ENCODE measurements around the gene CNTNAP2. TPM values are rescaled to one million over a fixed set of nuclear protein-coding genes. Genes with fewer than 3 reads are reported as not detected.
"Not testable (repeated sequence)": the region's sequence is repeated elsewhere in the genome, so short reads cannot be mapped to it uniquely, and the experiment has no call there.

Gene CNTNAP2
- polyA plus RNA-seq, 10 donors = 5.6 to 19.6 (median 11.4) TPM

DNA sequence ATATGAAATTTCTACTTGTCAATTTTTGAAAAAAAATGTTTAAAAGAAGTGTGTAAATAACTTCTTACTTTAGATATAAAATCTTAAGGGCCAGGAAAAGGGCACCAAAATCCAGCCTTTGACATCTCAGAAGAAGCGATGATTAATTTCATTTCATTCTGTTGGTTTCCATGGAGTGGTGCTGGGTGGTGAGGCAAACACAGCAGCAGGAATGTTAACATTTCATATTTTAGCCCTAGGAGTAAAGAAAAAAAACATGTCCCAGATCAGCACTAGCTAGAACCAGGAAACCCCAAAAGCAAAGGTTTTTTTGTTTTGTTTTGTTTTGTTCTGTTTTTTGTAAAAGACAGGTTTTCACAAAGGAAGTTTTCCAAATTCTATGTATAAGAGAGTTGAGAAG, 2175.2 kb downstream of the CNTNAP2 start:
- no peak for DNase-seq

DNA sequence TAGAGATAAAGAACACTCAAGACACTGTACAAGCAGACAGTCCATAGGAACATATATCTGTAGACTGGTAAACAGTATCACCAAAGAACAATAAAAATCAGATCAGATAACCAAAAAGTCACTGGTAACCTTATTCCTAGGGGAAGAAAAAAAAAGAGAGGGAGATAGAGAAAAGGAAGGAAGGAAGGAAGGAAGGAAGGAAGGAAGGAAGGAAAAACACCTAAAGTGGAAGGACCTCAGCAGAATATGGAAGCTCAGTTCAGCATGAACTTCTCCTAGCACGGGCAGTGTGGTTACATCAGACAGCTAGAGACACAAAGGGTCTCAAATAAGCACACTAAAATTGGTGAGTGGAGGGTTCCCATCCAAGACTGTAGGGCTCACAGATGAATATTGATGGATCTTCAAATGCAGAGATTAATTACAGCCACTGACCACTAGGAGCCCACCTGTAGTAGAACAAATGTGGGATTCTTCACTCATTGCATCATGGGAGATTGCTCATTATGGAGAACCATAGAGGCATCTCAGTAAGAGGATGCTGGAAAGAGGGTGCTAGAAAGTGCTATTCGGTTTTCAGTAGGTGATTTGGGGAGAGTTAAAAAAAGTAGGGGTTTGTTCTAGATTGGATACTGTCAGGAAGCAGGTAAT, 2180.5 kb downstream of the CNTNAP2 start:
- no peak for DNase-seq

DNA sequence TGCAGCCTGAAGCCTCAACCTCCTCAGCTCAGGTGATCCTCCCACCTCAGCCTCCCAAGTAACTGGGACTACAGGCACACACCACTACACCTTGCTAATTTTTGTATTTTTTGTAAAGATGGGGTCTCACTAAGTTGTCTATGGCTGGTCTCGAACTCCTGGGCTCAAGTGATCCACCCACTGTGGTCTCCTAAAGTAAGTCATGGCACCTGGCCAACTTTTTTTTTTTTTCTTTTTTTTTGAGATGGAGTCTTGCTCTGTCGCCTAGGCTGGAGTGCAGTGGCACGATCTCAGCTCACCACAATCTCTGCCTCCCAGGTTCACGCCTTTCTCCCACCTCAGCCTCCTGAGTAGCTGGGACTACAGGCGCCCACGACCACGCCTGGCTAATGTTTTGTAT, 2182.2 kb downstream of the CNTNAP2 start:
- DNase-seq = not testable (repeated sequence)

DNA sequence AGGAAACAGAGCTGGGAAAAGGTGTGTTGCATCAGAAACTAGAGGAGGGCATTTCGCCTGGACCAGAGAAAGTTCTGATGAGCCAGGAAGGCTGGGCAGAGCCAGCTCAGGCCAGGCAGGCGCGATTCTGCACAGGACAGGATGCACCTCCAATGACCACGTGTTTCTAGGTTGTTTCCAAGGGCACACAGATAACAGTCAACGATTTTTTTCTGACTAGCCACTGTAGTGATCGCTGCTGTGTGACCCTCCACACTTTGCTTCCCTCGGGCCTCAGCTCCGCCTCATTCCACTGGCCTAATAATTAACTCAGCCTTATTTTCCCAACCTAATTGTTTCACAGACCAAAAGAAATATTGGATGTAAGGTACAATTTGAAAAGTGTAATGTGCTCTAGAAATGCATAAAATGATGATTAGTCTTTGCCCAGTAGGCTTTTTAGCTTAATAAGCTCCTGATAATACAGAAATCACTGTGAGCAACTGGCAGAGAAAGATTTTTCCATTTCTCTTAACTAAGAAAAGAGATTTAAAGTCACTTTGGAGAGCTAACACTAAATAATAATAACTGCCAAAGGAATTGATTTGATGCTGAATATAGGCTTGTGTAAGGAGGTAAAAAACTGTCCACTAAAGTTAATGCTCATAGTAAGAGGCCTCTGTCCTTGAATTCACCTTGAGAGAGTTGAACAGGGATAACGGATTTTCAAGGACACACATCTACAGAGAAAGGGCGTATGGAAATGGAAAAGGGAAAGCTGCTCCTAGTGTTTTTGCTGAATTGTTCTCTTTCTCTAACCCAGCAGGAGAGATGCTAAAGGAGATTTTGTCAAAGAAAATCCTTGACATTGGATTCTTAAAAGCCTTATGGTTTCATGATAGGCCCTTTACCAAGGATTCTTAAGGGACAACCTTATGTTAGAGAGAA, 2183.0 kb downstream of the CNTNAP2 start:
- no peak for DNase-seq

DNA sequence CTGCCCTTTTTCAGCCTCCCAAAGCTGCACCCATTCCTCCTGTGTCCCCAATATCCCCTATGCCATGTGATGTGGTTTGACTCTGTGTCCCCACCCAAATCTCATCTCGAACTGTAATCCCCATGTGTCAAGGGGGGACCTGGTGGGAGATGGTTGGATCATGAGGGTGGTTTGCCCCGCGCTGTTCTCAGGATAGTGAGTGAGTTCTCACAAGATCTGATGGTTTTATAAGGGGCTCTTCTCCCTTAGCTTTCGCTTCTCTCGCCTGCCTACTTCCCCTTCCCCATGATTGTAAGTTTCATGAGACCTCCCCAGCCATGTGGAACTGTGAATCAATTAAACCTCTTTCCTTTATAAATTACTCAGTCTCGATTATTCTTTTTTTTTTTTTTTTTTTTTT, 2185.8 kb downstream of the CNTNAP2 start:
- DNase-seq = not testable (repeated sequence)

DNA sequence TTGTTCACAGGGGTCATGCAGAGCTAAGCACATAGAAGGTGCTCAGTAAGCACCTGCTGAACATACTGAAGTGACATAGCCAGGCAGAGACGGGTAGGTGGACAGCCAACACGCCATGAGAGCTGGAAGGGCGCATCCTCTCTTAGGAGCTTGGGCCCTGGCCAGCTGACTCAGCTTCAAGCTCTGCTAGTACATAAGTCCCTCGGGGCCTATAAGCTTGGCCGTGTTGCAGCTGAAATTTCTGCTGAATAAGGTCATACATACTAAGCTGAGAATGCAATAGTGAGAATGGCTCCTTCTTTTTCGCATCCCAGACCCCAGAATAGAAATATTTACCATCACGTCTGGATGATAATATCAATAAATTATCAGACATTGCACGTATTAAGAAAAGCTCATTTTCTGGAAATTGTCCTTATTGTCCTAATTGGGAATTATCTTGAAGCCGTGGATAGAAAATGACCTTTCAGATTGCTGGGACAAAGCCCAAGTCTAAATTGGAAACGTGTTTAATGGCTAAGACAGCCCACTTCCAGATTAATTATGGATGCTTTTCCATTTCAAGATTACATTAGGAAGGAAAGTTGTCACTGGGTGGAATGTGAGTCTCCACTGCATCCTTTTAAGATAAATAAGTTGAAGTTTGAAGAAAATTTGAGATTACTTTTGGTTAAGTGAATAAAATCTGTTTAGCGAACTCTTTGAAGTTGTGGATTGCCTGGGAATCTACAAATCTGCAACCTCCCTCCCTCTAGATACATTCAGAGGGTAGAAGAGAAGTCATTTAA, 2186.9 kb downstream of the CNTNAP2 start:
- DNase-seq = peak; percentile 90 to 96 (median 91)

DNA sequence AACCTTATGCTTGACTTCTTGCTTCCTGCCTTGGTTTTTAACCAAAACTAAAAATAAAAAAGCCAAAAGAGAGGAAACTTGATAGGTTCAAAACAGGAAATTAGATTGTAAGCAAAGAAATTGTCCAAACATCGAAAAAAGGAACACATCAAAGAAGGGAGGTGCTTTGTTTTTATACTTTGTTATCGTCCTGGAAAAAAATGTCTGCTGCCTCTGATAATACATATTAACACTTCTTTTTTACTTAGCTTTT, 2187.4 kb downstream of the CNTNAP2 start:
- DNase-seq = no peak

DNA sequence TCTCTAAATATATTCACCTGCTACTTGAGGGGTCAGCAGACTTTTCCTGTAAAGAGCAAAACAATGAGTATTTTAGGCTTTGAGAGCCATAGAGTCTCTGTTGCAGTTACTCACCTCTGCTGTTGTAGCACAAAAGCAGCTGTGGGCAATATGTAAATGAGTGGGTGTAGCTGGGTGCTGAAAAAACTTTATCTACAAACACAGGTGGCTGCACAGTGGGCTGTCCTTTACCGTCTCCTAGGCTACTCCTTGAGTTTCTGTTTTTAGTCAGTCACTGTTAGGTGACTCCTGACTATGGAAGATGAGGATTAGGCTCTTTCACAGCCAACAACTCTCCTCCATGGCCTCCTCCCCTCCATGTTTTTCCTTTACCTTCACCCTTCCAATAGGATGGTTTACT, 2187.9 kb downstream of the CNTNAP2 start:
- no peak for DNase-seq

DNA sequence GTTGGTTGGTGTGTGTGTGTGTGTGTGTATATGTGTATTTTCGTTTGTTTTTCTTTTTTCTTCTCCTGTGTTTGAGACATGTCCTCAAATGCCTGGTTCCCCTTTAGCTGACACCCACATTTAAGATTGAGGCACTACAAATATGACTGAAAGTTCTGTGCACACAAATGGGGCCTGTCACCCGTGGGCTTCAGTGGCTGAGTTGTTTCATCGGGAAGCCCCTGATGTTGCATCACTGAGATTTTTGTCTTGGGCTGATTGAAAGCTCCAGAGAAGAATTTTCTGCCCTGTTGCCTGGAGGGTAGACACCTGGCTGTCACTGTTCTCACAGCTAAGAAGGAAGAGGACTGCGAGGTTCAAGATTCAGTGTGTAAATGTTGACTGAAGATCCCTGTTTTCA, 2190.2 kb downstream of the CNTNAP2 start:
- no peak for DNase-seq

DNA sequence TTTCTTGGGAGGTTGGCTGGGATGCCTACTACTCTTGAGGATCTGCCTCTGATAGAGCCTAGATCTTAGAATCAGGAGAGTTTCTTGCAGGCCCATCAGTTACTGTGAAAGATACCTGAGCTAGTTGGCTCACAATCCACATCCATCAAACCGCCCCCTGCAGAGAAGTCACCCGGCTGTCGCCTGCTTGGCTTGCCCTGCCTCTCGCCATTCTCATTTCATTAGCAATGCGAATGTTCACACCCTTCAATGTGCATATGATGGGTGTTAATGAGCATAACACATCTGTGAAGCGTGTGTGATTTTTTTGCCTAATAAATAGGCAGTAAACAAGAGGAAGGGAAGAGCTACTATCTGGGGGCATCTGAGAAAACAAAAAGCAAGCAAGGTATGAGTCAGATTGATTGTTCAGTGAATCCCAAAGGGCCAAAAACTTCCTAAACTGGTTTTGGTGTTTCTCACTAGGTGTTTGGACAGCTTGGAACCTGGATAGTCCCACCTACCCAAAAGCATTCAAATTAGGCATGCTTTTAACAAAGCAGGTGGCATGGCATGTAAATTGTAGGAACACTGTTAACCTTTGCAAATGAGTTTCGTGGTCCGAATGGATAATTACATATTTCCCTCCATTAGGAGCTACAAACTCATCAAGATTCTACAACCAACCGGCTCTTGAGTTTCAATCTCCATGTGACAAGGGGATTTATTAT, 2201.7 kb downstream of the CNTNAP2 start:
- no peak for DNase-seq

DNA sequence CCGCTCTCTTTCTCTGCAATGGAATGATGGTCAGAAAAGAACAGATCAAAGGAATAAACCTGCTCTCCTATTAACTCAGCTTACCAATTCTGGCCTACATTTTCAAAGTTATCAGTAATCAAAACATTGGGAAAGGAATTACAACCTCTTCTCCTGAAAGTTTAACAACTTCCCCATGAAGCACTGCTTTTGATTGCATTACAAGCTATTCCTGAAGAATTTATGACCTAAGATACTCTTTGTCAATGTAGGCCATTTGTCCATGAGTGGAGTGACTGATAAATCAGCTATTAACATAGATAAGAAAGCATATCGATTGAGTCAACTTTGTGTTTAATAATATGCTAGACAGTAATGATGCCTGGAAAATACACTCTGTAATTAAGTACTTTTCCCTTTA, 2202.2 kb downstream of the CNTNAP2 start:
- DNase-seq = no peak

DNA sequence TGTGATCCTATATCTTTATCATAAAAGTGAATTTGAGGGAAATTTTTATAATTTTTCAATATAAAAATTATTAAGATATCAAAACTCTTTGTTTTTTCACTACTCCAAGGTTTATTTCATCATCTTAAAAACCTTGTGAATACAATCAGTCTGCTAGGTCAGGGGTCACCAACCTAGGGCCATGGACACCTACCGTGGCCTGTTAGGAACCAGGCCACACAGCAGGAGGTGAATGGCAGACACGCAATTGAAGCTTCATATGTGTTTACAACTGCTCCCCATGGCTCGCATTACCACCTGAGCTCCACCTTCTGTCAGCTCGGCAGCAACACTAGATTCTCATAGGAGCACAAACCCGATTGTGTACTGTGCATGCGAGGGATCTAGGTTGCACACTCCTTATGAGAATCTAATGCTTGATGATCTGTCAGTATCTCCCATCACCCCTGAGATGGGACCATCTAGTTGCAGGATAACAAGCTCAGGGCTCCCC, 2202.8 kb downstream of the CNTNAP2 start:
- no peak for DNase-seq

DNA sequence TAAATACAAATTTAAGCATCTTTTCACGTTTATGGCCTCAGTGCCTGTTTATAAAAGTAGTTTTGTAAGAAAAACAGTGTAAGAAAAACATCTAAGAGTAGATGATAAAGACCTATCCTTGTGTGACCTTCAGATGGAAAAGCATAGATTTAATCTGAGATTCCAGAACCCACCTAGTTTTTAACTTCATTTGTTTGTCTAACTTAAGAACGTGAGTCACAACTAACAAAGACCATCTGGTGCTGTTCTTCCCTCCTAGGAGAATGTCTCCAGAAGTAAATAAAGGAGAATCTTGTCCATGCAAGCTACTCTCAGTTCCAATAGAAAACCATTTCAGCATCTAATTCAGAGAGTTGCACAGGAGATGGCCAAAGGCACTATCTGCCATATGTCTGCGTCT, 2208.6 kb downstream of the CNTNAP2 start:
- DNase-seq = no peak

DNA sequence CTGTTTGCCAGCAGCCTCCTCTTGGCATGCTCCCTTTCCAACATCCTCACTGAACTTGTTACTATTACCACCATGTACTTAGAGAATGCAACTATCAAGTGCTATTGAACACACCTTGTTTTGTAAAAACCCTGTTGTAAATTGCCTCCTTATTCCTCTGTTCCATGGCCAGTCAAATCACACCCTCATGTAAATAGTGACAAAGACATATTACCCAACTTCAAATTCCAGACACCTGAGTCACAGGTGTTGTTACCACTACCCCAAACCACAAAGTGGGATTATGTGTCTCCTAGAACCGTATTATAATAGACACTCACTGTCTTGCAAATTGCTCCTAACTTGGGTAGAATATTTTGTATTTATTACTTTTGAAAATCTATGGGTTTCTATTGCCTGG, 2210.8 kb downstream of the CNTNAP2 start:
- DNase-seq = no peak

DNA sequence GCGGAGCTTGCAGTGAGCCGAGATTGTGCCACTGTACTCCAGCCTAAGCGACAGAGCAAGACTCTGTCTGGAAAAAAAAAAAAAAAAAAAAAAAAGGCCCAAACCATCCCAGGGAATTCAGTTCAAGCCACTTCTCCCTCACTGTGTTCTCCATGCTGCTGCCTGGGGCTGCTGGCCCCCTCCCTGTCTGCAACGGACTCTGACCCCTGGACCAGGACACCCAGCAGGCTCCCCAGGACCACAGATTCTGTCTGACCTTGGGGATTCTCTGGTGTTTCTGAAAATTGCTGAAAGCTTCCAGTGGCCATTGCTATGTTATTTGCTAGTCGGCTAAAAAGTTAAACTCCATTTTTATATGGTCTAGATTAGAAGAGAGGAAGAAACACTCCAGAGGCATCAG, 2212.3 kb downstream of the CNTNAP2 start:
- DNase-seq = no peak

DNA sequence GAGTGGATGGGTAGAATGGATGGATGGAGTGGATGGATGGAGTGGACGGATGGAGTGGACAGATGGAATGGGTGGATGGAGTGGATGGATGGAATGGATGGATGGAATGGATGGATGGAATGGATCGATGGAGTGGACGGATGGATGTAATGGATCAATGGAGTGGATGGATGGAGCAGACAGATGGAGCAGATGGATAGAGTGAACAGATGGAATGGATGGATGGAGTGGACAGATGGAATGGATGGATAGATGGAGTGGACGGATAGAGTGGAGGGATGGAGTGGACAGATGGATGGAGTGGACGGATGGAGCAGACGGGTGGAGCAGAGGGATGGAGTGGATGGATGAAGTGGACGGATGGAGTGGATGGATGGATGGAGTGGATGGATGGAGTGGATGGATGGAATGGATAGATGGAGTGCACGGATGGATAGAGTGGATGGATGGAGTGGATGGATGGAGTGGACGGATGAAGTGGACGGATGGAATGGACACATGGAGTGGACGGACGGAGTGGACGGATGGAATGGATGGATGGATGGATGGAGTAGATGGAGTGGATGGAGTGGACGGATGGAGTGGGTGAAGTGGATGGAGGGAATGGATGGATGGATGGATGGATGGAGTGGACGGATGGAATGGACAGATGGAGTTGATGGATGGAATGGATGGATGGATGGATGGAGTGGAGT, 2213.7 kb downstream of the CNTNAP2 start:
- DNase-seq = no peak

DNA sequence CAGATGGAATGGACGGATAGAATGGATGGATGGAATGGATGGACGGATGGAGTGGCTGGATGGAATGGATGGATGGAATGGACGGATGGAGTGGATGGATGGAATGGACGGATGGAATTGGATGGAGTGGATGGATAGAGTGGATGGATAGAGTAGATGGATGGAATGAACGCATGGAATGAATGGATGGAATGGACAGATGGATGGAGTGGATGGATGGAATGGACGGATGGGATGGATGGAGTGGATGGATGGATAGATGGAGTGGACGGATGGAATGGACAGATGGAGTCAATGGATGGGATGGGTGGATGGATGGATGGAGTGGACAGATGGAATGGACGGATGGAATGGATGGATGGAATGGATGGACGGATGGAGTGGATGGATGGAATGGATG, 2214.2 kb downstream of the CNTNAP2 start:
- DNase-seq = no peak

DNA sequence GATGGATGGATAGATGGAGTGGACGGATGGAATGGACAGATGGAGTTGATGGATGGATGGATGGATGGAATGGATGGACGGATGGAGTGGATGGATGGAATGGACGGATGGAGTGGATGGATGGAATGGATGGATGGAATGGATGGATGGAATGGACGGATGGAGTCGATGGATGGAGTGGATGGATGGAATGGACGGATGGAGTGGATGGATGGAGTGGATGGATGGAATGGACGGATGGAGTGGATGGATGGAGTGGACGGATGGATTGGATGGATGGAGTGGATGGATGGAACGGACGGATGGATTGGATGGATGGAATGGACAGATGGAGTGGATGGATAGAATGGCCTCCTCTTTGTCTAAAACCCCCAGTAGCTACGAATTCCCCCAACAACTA, 2214.9 kb downstream of the CNTNAP2 start:
- not testable (repeated sequence) for DNase-seq

DNA sequence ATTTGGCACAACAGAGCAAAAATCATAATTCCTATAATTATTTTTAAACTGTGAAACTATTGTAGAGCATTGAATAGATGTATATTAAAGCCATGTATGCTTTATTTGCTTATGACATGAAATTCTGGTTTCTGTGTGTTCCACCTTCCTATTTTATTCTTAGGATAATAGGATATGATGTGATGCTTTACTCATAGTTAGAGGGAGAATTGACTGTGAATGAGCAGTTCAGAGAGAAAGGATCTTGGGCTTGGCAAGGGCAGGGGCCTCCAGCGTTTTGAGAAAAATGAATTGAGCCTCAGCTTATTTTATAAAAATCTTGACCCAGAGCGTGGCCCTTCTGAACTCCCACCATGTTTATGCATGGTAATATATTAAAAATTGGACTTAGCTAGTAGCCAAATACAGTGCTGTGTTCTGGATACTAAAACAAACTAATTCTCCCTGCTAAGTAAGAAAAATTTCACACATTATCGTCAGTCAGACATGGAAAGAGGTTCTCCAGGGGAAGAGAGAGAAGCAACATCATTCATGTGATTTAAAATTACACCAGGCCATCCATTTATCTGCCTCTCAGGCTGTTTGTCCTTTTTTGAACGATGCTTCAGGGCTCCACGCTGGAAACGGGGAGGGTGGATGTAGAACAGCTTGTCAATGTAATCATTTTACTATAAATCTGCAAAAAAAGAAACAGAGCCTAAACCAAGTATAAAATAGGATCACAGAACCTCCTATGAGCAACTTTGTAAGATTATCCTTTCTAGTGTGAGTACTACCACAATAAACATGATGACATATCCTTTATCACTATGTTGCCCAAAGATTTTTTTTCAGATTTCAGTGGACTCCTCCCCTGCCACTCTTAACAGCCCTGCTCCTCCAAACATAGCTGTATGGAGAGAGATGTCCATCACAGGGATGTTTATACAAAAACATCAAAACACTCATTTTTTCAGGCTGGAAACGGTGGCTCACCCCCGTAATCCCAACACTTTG, 2215.9 kb downstream of the CNTNAP2 start:
- no peak for DNase-seq

DNA sequence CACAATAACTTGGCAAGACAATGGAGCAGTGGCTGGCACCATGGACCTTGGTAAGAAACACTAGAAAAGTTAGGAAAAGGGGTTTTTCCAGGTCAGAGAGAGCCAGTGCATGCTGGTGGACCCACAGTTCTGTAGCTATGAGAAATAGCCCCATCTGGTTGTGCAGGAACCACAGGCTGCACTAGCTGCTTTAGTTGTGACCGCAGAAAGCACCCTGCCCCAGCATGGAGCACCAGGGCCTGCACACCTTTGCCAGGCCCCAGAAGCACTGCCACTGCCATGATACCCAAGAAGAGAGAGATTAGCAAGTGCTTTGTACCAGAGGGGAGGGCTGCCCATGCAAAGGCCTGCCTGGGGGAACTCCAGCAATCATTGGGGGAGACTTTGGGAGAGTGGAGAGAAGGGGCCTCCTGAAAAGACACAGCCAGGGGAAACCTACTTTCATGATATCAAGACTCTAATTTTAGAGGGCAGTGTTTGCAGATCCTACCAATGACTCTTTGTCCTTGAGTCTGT, 2217.9 kb downstream of the CNTNAP2 start:
- no peak for DNase-seq
